HCT116 (cell line): ENCODE measurements around the gene ENSA. TPM values are rescaled to one million over a fixed set of nuclear protein-coding genes. Genes with fewer than 3 reads are reported as not detected.

Source experiments
- ATAC-seq: fragments of 200-7000 bp; cut with Tn5 transposase; 2 replicates; pipeline ENCODE4 v1.9.1; 2020; ENCODE audit warnings: mild to moderate bottlenecking, moderate library complexity
- BruUV-seq: library from RNA; stranded (reverse); fragments of 400-500 nt; replicated peaks from 2 replicates; lab custom pipeline; 2021; lab: Mats Ljungman, UMichigan
- CTCF ChIA-PET: fragments of 300-600 bp; sonication (Branson Sonifier 250); formaldehyde crosslinking; loops from one replicate; lab custom pipeline; 2021; ENCODE audit warnings: antibody characterized with exemption; lab: Charles Lee
- POLR2A ChIA-PET: fragments of 300-600, 350-600 bp; sonication (Branson Sonifier 250); formaldehyde crosslinking; loops from one replicate; lab custom pipeline; 2021; ENCODE audit warnings: antibody characterized with exemption; lab: Charles Lee
- RAD21 ChIA-PET, 2 experiments: fragments of 300-600 bp; sonication (Branson Sonifier 250); formaldehyde crosslinking; loops; one replicate each; lab custom pipeline; 2023; ENCODE audit warnings: low total read pairs in 2 of 2; ENCODE audit not compliant: uncharacterized antibody in 2 of 2, unreplicated experiment in 2 of 2, low non-redundant PET in 1 of 2; lab: Charles Lee
- DNase-seq: peaks from one replicate; pipeline ENCODE4 v3.0.0-alpha.2; 2010; ENCODE audit warnings: low read depth, low spot score
- H2AFZ ChIP-seq: fragments of 200-600 bp; shearing (Covaris generic), sonication (generic); 2 replicates; pipeline ENCODE4 v1.6.1; 2017; ENCODE audit warnings: low read depth, mixed run types, mixed read lengths, antibody characterized with exemption, low read length; ENCODE audit not compliant: poor library complexity, severe bottlenecking
- H3K27ac ChIP-seq: 2 replicates; pipeline ENCODE4 v1.5.1; 2012; ENCODE audit warnings: low read depth, low read length
- H3K27me3 ChIP-seq: fragments of 200-600 bp; sonication (generic); 2 replicates; pipeline ENCODE4 v1.6.1; 2016; ENCODE audit warnings: mixed run types, low read length, mixed read lengths; ENCODE audit not compliant: insufficient read depth
- H3K36me3 ChIP-seq, 2 experiments: fragments of 200-500 bp in 1 of 2; fragments of 200-600 bp in 1 of 2; sonication (Bioruptor generic) in 1 of 2; sonication (generic) in 1 of 2; 2 replicates each; pipeline versions ENCODE4 v1.5.1 to v1.6.1; 2014 to 2016; ENCODE audit warnings: low read length in 2 of 2, inconsistent platforms in 1 of 2, mixed read lengths in 1 of 2, mixed run types in 1 of 2; ENCODE audit not compliant: insufficient read depth in 2 of 2, control insufficient read depth in 1 of 2
- H3K4me1 ChIP-seq, 2 experiments: fragments of 200-600 bp in 1 of 2; sonication (generic) in 1 of 2; 2 replicates each; pipeline versions ENCODE4 v1.5.1 to v1.6.1; 2012 to 2017; ENCODE audit warnings: low read length in 2 of 2, inconsistent platforms in 1 of 2, mild to moderate bottlenecking in 1 of 2, mixed read lengths in 1 of 2, mixed run types in 1 of 2, moderate library complexity in 1 of 2; ENCODE audit not compliant: insufficient read depth in 2 of 2, control insufficient read depth in 1 of 2
- H3K4me2 ChIP-seq: fragments of 200-600 bp; sonication (generic); 2 replicates; pipeline ENCODE4 v1.6.1; 2017; ENCODE audit warnings: mixed run types, low read length, mixed read lengths
- H3K4me3 ChIP-seq, 2 experiments: fragments of 200-600 bp in 1 of 2; sonication (generic) in 1 of 2; replicated peaks in 1 of 2; 2 replicates each; pipeline ENCODE4 v1.5.1; 2011 to 2016; ENCODE audit warnings: low read length in 2 of 2, control low read depth in 1 of 2, low read depth in 1 of 2, mild to moderate bottlenecking in 1 of 2, mixed read lengths in 1 of 2, mixed run types in 1 of 2
- H3K79me2 ChIP-seq: fragments of 200-600 bp; sonication (generic); 2 replicates; pipeline ENCODE4 v1.6.1; 2017; ENCODE audit warnings: mild to moderate bottlenecking, mixed run types, low read length, moderate library complexity, mixed read lengths; ENCODE audit not compliant: insufficient read depth
- H3K9ac ChIP-seq: fragments of 200-600 bp; sonication (generic); 2 replicates; pipeline ENCODE4 v1.6.1; 2016; ENCODE audit warnings: low read length, mixed read lengths
- H3K9me2 ChIP-seq: fragments of 200-600 bp; sonication (generic), shearing (Covaris generic); 2 replicates; pipeline ENCODE4 v1.6.1; 2017; ENCODE audit warnings: mixed run types, mild to moderate bottlenecking, moderate library complexity; ENCODE audit not compliant: insufficient read depth
- H3K9me3 ChIP-seq, 2 experiments: fragments of 200-500 bp in 1 of 2; fragments of 200-600 bp in 1 of 2; sonication (Bioruptor generic) in 1 of 2; sonication (generic) in 1 of 2; 2 replicates each; pipeline ENCODE4 v1.6.1; 2014 to 2017; ENCODE audit warnings: low read length in 2 of 2, mixed read lengths in 2 of 2, inconsistent platforms in 1 of 2, low read depth in 1 of 2, mild to moderate bottlenecking in 1 of 2, mixed run types in 1 of 2, moderate library complexity in 1 of 2; ENCODE audit not compliant: control insufficient read depth in 1 of 2, insufficient read depth in 1 of 2
- H4K20me1 ChIP-seq: fragments of 200-600 bp; sonication (generic), shearing (Covaris generic); 2 replicates; pipeline ENCODE4 v1.6.1; 2017; ENCODE audit warnings: mixed run types, mild to moderate bottlenecking, moderate library complexity; ENCODE audit not compliant: insufficient read depth
- CBX3 ChIP-seq: IDR thresholded peaks from 2 replicates; pipeline ENCODE4 v1.6.1; 2012; ENCODE audit warnings: low read depth
- ELF1 ChIP-seq: IDR thresholded peaks from 2 replicates; pipeline ENCODE4 v1.6.1; 2012; ENCODE audit warnings: low read depth, borderline replicate concordance
- EZH2 ChIP-seq: fragments of 200-600 bp; sonication (generic); IDR thresholded peaks from 2 replicates; pipeline ENCODE4 v1.6.1; 2017; ENCODE audit warnings: antibody characterized with exemption, mixed run types
- EZH2phosphoT487 ChIP-seq: fragments of 200-600 bp; IDR thresholded peaks from 2 replicates; pipeline ENCODE4 v1.6.1; 2018; ENCODE audit warnings: antibody characterized with exemption, borderline replicate concordance
- FOSL1 ChIP-seq: IDR thresholded peaks from 2 replicates; pipeline ENCODE4 v1.6.1; 2012; ENCODE audit warnings: low read depth
- POLR2A ChIP-seq: IDR thresholded peaks from 2 replicates; pipeline ENCODE4 v1.7.0; 2011; ENCODE audit warnings: borderline replicate concordance; ENCODE audit not compliant: insufficient read depth, insufficient read length; ENCODE audit errors: extremely low read depth
- POLR2AphosphoS5 ChIP-seq: IDR thresholded peaks from 2 replicates; pipeline ENCODE4 v1.6.1; 2011; ENCODE audit warnings: mild to moderate bottlenecking, low read depth, low read length, moderate library complexity
- SIN3A ChIP-seq: IDR thresholded peaks from 2 replicates; pipeline ENCODE4 v1.6.1; 2012; ENCODE audit warnings: low read depth
- SP1 ChIP-seq: IDR thresholded peaks from 2 replicates; pipeline ENCODE4 v1.6.1; 2012; ENCODE audit warnings: low read depth
- TCF7L2 ChIP-seq: IDR thresholded peaks from 2 replicates; pipeline ENCODE4 v1.7.0; 2011; ENCODE audit warnings: borderline replicate concordance, inconsistent platforms; ENCODE audit not compliant: insufficient read depth, insufficient read length; ENCODE audit errors: extremely low read depth
- YY1 ChIP-seq: IDR thresholded peaks from 2 replicates; pipeline ENCODE4 v1.6.1; 2011; ENCODE audit warnings: low read length, low read depth, moderate library complexity, mild to moderate bottlenecking; ENCODE audit not compliant: insufficient replicate concordance; ENCODE audit errors: extremely low read depth
- ZFX ChIP-seq: fragments of 450-650 bp; IDR thresholded peaks from 2 replicates; pipeline ENCODE4 v1.6.1; 2017
- intact Hi-C: fragments of 100-400 bp; cut with micrococcal nuclease; formaldehyde crosslinking; loops from 2 replicates; pipeline ENCODE4 v1.10.0; 2022
- total RNA-seq: library from RNA; stranded (reverse); gene quantifications from one replicate; pipeline ENCODE4 v1.2.1, GENCODE V29; 2021; ENCODE audit not compliant: unreplicated experiment
- TF ChIP-seq, protein P1 (sequence below): IDR thresholded peaks from 2 replicates; pipeline ENCODE4 v1.6.1; 2012; ENCODE audit warnings: low read depth
- TF ChIP-seq, protein P2 (sequence below), 3 experiments: fragments of 200-600 bp in 1 of 3; sonication (generic) in 1 of 3; IDR thresholded peaks in 2 of 3; conservative IDR thresholded peaks in 1 of 3; 2 replicates each; pipeline ENCODE4 v1.5.1; 2012 to 2017; ENCODE audit warnings: low read depth in 2 of 3, low read length in 2 of 3, antibody characterized with exemption in 1 of 3, borderline replicate concordance in 1 of 3, control low read depth in 1 of 3, mild to moderate bottlenecking in 1 of 3, mixed read lengths in 1 of 3, mixed run types in 1 of 3, moderate library complexity in 1 of 3; ENCODE audit not compliant: insufficient read depth in 1 of 3
- TF ChIP-seq, protein P3 (sequence below): IDR thresholded peaks from 2 replicates; pipeline ENCODE4 v1.6.1; 2012
- TF ChIP-seq, protein P4 (sequence below): IDR thresholded peaks from 2 replicates; pipeline ENCODE4 v1.6.1; 2012

The ENSA gene
- total RNA-seq, 1 experiment from 2014 or later, result 130 TPM

DNA sequence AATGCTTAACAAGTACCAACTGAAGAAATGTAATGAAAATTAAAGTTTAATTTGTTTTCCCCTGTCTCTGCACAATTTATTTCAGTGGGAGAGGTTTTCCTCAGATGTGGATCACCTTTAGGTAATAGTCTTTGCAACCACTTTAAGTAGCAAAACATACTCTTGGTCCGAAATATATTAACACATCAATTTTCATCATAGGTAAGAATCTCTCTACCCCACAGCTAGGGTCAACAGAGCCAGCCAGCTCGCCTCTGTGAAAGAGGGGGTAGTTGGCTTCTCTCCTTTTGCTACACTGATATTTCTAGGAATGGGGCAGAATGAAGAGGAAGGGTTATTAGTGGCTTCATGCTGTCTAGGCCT lies 25.2 kb downstream of the ENSA start:
- Histone ChIP-seq H2AFZ (no peak overlapping the region), H3K27me3 (no peaks in the 10 kb centered on the region), H3K4me3 (peak overlapping the region in 1 of 2 experiments; percentile 33; a peak in 2 of 4 replicates), H3K36me3 (no peaks in the 10 kb centered on the region), H3K9me3 (no peaks in the 10 kb centered on the region), H3K4me1 (peaks cover 20 to 36% of the 10 kb centered on the region in 2 experiments), H3K79me2 (no peaks in the 10 kb centered on the region), H3K4me2 (peak overlapping the region; percentile 68), H4K20me1 (no peaks in the 10 kb centered on the region), H3K27ac (peak overlapping the region; percentile 87), H3K9ac (peak overlapping the region; percentile 56), H3K9me2 (no peaks in the 10 kb centered on the region)
- no peak for DNase-seq
- intact Hi-C loops, result no loop called here
- ChIA-PET CTCF (interaction anchor here (0.6 to 1.7 kb wide), 2 partner anchors 25 to 72 kb away, joined by 3 to 4 read pairs; partner anchors contain the start of gene MCL1), RAD21 (no interaction called here), POLR2A (interaction anchor here (0.6 to 3.5 kb wide), 6 partner anchors 15 to 894 kb away, joined by 3 to 31 read pairs (median 5); partner anchors contain the start of genes ENSA and MCL1)
- TF ChIP-seq TCF7L2 (no peak), CBX3 (no peak), YY1 (no peak), EZH2 (no peak), EZH2phosphoT487 (no peak), SIN3A (no peak), ELF1 (no peak), POLR2A (no peak), SP1 (no peak), FOSL1 (no peak), ZFX (no peak), POLR2AphosphoS5 (no peak)
- TF ChIP-seq, protein P1, sequence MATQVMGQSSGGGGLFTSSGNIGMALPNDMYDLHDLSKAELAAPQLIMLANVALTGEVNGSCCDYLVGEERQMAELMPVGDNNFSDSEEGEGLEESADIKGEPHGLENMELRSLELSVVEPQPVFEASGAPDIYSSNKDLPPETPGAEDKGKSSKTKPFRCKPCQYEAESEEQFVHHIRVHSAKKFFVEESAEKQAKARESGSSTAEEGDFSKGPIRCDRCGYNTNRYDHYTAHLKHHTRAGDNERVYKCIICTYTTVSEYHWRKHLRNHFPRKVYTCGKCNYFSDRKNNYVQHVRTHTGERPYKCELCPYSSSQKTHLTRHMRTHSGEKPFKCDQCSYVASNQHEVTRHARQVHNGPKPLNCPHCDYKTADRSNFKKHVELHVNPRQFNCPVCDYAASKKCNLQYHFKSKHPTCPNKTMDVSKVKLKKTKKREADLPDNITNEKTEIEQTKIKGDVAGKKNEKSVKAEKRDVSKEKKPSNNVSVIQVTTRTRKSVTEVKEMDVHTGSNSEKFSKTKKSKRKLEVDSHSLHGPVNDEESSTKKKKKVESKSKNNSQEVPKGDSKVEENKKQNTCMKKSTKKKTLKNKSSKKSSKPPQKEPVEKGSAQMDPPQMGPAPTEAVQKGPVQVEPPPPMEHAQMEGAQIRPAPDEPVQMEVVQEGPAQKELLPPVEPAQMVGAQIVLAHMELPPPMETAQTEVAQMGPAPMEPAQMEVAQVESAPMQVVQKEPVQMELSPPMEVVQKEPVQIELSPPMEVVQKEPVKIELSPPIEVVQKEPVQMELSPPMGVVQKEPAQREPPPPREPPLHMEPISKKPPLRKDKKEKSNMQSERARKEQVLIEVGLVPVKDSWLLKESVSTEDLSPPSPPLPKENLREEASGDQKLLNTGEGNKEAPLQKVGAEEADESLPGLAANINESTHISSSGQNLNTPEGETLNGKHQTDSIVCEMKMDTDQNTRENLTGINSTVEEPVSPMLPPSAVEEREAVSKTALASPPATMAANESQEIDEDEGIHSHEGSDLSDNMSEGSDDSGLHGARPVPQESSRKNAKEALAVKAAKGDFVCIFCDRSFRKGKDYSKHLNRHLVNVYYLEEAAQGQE, result no peak
- TF ChIP-seq, protein P2, sequence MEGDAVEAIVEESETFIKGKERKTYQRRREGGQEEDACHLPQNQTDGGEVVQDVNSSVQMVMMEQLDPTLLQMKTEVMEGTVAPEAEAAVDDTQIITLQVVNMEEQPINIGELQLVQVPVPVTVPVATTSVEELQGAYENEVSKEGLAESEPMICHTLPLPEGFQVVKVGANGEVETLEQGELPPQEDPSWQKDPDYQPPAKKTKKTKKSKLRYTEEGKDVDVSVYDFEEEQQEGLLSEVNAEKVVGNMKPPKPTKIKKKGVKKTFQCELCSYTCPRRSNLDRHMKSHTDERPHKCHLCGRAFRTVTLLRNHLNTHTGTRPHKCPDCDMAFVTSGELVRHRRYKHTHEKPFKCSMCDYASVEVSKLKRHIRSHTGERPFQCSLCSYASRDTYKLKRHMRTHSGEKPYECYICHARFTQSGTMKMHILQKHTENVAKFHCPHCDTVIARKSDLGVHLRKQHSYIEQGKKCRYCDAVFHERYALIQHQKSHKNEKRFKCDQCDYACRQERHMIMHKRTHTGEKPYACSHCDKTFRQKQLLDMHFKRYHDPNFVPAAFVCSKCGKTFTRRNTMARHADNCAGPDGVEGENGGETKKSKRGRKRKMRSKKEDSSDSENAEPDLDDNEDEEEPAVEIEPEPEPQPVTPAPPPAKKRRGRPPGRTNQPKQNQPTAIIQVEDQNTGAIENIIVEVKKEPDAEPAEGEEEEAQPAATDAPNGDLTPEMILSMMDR (IDR thresholded peaks at IDR 0.05 in 2 of 3, conservative IDR thresholded peaks at IDR 0.05 in 1 of 3; ENCODE audit: borderline replicate concordance in 1 of 3, insufficient read depth in 1 of 3, low read depth in 2 of 3, low read length in 2 of 3), result no peak
- TF ChIP-seq, protein P3, sequence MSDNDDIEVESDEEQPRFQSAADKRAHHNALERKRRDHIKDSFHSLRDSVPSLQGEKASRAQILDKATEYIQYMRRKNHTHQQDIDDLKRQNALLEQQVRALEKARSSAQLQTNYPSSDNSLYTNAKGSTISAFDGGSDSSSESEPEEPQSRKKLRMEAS, result no peak
- TF ChIP-seq, protein P4, sequence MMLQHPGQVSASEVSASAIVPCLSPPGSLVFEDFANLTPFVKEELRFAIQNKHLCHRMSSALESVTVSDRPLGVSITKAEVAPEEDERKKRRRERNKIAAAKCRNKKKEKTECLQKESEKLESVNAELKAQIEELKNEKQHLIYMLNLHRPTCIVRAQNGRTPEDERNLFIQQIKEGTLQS, result no peak
- no peak for ATAC-seq
- BruUV-seq, result TSS peak; percentile 92
